HCT116 (cell line): ENCODE measurements around the gene PTPN2. TPM values are rescaled to one million over a fixed set of nuclear protein-coding genes. Genes with fewer than 3 reads are reported as not detected.

Source experiments
- ATAC-seq: fragments of 200-7000 bp; cut with Tn5 transposase; 2 replicates; pipeline ENCODE4 v1.9.1; 2020; ENCODE audit warnings: mild to moderate bottlenecking, moderate library complexity
- BruUV-seq: library from RNA; stranded (reverse); fragments of 400-500 nt; replicated peaks from 2 replicates; lab custom pipeline; 2021; lab: Mats Ljungman, UMichigan
- CTCF ChIA-PET: fragments of 300-600 bp; sonication (Branson Sonifier 250); formaldehyde crosslinking; loops from one replicate; lab custom pipeline; 2021; ENCODE audit warnings: antibody characterized with exemption; lab: Charles Lee
- POLR2A ChIA-PET: fragments of 300-600, 350-600 bp; sonication (Branson Sonifier 250); formaldehyde crosslinking; loops from one replicate; lab custom pipeline; 2021; ENCODE audit warnings: antibody characterized with exemption; lab: Charles Lee
- RAD21 ChIA-PET, 2 experiments: fragments of 300-600 bp; sonication (Branson Sonifier 250); formaldehyde crosslinking; loops; one replicate each; lab custom pipeline; 2023; ENCODE audit warnings: low total read pairs in 2 of 2; ENCODE audit not compliant: uncharacterized antibody in 2 of 2, unreplicated experiment in 2 of 2, low non-redundant PET in 1 of 2; lab: Charles Lee
- DNase-seq: peaks from one replicate; pipeline ENCODE4 v3.0.0-alpha.2; 2010; ENCODE audit warnings: low read depth, low spot score
- H2AFZ ChIP-seq: fragments of 200-600 bp; shearing (Covaris generic), sonication (generic); 2 replicates; pipeline ENCODE4 v1.6.1; 2017; ENCODE audit warnings: low read depth, mixed run types, mixed read lengths, antibody characterized with exemption, low read length; ENCODE audit not compliant: poor library complexity, severe bottlenecking
- H3K27ac ChIP-seq: 2 replicates; pipeline ENCODE4 v1.5.1; 2012; ENCODE audit warnings: low read depth, low read length
- H3K27me3 ChIP-seq: fragments of 200-600 bp; sonication (generic); 2 replicates; pipeline ENCODE4 v1.6.1; 2016; ENCODE audit warnings: mixed run types, low read length, mixed read lengths; ENCODE audit not compliant: insufficient read depth
- H3K36me3 ChIP-seq, 2 experiments: fragments of 200-500 bp in 1 of 2; fragments of 200-600 bp in 1 of 2; sonication (Bioruptor generic) in 1 of 2; sonication (generic) in 1 of 2; 2 replicates each; pipeline versions ENCODE4 v1.5.1 to v1.6.1; 2014 to 2016; ENCODE audit warnings: low read length in 2 of 2, inconsistent platforms in 1 of 2, mixed read lengths in 1 of 2, mixed run types in 1 of 2; ENCODE audit not compliant: insufficient read depth in 2 of 2, control insufficient read depth in 1 of 2
- H3K4me1 ChIP-seq, 2 experiments: fragments of 200-600 bp in 1 of 2; sonication (generic) in 1 of 2; 2 replicates each; pipeline versions ENCODE4 v1.5.1 to v1.6.1; 2012 to 2017; ENCODE audit warnings: low read length in 2 of 2, inconsistent platforms in 1 of 2, mild to moderate bottlenecking in 1 of 2, mixed read lengths in 1 of 2, mixed run types in 1 of 2, moderate library complexity in 1 of 2; ENCODE audit not compliant: insufficient read depth in 2 of 2, control insufficient read depth in 1 of 2
- H3K4me2 ChIP-seq: fragments of 200-600 bp; sonication (generic); 2 replicates; pipeline ENCODE4 v1.6.1; 2017; ENCODE audit warnings: mixed run types, low read length, mixed read lengths
- H3K4me3 ChIP-seq, 2 experiments: fragments of 200-600 bp in 1 of 2; sonication (generic) in 1 of 2; replicated peaks in 1 of 2; 2 replicates each; pipeline ENCODE4 v1.5.1; 2011 to 2016; ENCODE audit warnings: low read length in 2 of 2, control low read depth in 1 of 2, low read depth in 1 of 2, mild to moderate bottlenecking in 1 of 2, mixed read lengths in 1 of 2, mixed run types in 1 of 2
- H3K79me2 ChIP-seq: fragments of 200-600 bp; sonication (generic); 2 replicates; pipeline ENCODE4 v1.6.1; 2017; ENCODE audit warnings: mild to moderate bottlenecking, mixed run types, low read length, moderate library complexity, mixed read lengths; ENCODE audit not compliant: insufficient read depth
- H3K9ac ChIP-seq: fragments of 200-600 bp; sonication (generic); 2 replicates; pipeline ENCODE4 v1.6.1; 2016; ENCODE audit warnings: low read length, mixed read lengths
- H3K9me2 ChIP-seq: fragments of 200-600 bp; sonication (generic), shearing (Covaris generic); 2 replicates; pipeline ENCODE4 v1.6.1; 2017; ENCODE audit warnings: mixed run types, mild to moderate bottlenecking, moderate library complexity; ENCODE audit not compliant: insufficient read depth
- H3K9me3 ChIP-seq, 2 experiments: fragments of 200-500 bp in 1 of 2; fragments of 200-600 bp in 1 of 2; sonication (Bioruptor generic) in 1 of 2; sonication (generic) in 1 of 2; 2 replicates each; pipeline ENCODE4 v1.6.1; 2014 to 2017; ENCODE audit warnings: low read length in 2 of 2, mixed read lengths in 2 of 2, inconsistent platforms in 1 of 2, low read depth in 1 of 2, mild to moderate bottlenecking in 1 of 2, mixed run types in 1 of 2, moderate library complexity in 1 of 2; ENCODE audit not compliant: control insufficient read depth in 1 of 2, insufficient read depth in 1 of 2
- H4K20me1 ChIP-seq: fragments of 200-600 bp; sonication (generic), shearing (Covaris generic); 2 replicates; pipeline ENCODE4 v1.6.1; 2017; ENCODE audit warnings: mixed run types, mild to moderate bottlenecking, moderate library complexity; ENCODE audit not compliant: insufficient read depth
- CEBPB ChIP-seq: IDR thresholded peaks from 2 replicates; pipeline ENCODE4 v1.6.1; 2012; ENCODE audit warnings: low read depth
- EGR1 ChIP-seq: IDR thresholded peaks from 2 replicates; pipeline ENCODE4 v1.6.1; 2012; ENCODE audit warnings: low read depth
- ELF1 ChIP-seq: IDR thresholded peaks from 2 replicates; pipeline ENCODE4 v1.6.1; 2012; ENCODE audit warnings: low read depth, borderline replicate concordance
- EZH2 ChIP-seq: fragments of 200-600 bp; sonication (generic); IDR thresholded peaks from 2 replicates; pipeline ENCODE4 v1.6.1; 2017; ENCODE audit warnings: antibody characterized with exemption, mixed run types
- EZH2phosphoT487 ChIP-seq: fragments of 200-600 bp; IDR thresholded peaks from 2 replicates; pipeline ENCODE4 v1.6.1; 2018; ENCODE audit warnings: antibody characterized with exemption, borderline replicate concordance
- FOSL1 ChIP-seq: IDR thresholded peaks from 2 replicates; pipeline ENCODE4 v1.6.1; 2012; ENCODE audit warnings: low read depth
- JUND ChIP-seq: IDR thresholded peaks from 2 replicates; pipeline ENCODE4 v1.6.1; 2012
- POLR2AphosphoS5 ChIP-seq: IDR thresholded peaks from 2 replicates; pipeline ENCODE4 v1.6.1; 2011; ENCODE audit warnings: mild to moderate bottlenecking, low read depth, low read length, moderate library complexity
- RAD21 ChIP-seq: IDR thresholded peaks from 2 replicates; pipeline ENCODE4 v1.6.1; 2012; ENCODE audit warnings: low read depth, mild to moderate bottlenecking
- SIN3A ChIP-seq: IDR thresholded peaks from 2 replicates; pipeline ENCODE4 v1.6.1; 2012; ENCODE audit warnings: low read depth
- SRF ChIP-seq: IDR thresholded peaks from 2 replicates; pipeline ENCODE4 v1.6.1; 2012; ENCODE audit warnings: low read depth
- TCF7L2 ChIP-seq: IDR thresholded peaks from 2 replicates; pipeline ENCODE4 v1.7.0; 2011; ENCODE audit warnings: borderline replicate concordance, inconsistent platforms; ENCODE audit not compliant: insufficient read depth, insufficient read length; ENCODE audit errors: extremely low read depth
- YY1 ChIP-seq: IDR thresholded peaks from 2 replicates; pipeline ENCODE4 v1.6.1; 2011; ENCODE audit warnings: low read length, low read depth, moderate library complexity, mild to moderate bottlenecking; ENCODE audit not compliant: insufficient replicate concordance; ENCODE audit errors: extremely low read depth
- ZFX ChIP-seq: fragments of 450-650 bp; IDR thresholded peaks from 2 replicates; pipeline ENCODE4 v1.6.1; 2017
- ZNF274 ChIP-seq: fragments of 200-500 bp; sonication (Bioruptor generic); IDR thresholded peaks from 2 replicates; pipeline ENCODE4 v1.6.1; 2014; ENCODE audit warnings: mild to moderate bottlenecking, low read depth, low read length, inconsistent platforms
- intact Hi-C: fragments of 100-400 bp; cut with micrococcal nuclease; formaldehyde crosslinking; loops from 2 replicates; pipeline ENCODE4 v1.10.0; 2022
- total RNA-seq: library from RNA; stranded (reverse); gene quantifications from one replicate; pipeline ENCODE4 v1.2.1, GENCODE V29; 2021; ENCODE audit not compliant: unreplicated experiment
- TF ChIP-seq, protein P1 (sequence below): IDR thresholded peaks from 2 replicates; pipeline ENCODE4 v1.6.1; 2012
- TF ChIP-seq, protein P2 (sequence below): IDR thresholded peaks from 2 replicates; pipeline ENCODE4 v1.6.1; 2012; ENCODE audit warnings: low read depth
- TF ChIP-seq, protein P3 (sequence below): IDR thresholded peaks from 2 replicates; pipeline ENCODE4 v1.6.1; 2011; ENCODE audit warnings: mild to moderate bottlenecking, low read length, moderate library complexity; ENCODE audit not compliant: insufficient replicate concordance; ENCODE audit errors: extremely low read depth

The PTPN2 gene
- total RNA-seq, 1 experiment from 2014 or later, result 50.3 TPM

DNA sequence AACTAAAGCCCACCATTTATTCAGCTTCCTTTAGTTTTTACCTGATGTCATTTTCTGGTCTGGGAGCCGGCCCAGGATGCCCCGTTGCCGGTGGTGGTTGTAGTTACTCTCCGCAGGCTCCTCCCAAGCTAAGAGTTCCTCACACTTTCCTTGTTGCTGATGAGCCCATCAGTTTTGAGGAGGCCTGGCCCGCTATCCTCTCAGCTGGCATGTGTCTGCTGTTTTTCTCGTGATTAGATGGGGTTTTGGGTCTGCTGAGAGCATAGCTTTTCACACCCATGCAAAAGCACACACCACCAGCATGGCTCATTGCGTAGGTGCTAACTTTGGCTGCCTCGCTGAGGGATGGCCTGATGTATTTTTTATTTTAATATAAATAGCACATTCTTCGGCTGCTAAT is 109.1 kb downstream of the PTPN2 start:
- BruUV-seq, result no TSS peak
- no peak overlapping the region for H3K9ac ChIP-seq
- DNase-seq (no peak), ATAC-seq (no peak)
- POLR2A ChIA-PET, result no interaction called here
- no peaks in the 10 kb centered on the region for H3K79me2 ChIP-seq
- no peaks in the 10 kb centered on the region for H3K4me1 ChIP-seq
- H3K36me3 ChIP-seq, result no peaks in the 10 kb centered on the region
- no peak overlapping the region for H3K4me3 ChIP-seq
- RAD21 ChIA-PET, result no interaction called here
- intact Hi-C loops, result no loop called here
- CTCF ChIA-PET, result no interaction called here
- no peak overlapping the region for H3K27ac ChIP-seq
- H3K27me3 ChIP-seq, result no peaks in the 10 kb centered on the region
- no peaks in the 10 kb centered on the region for H3K9me3 ChIP-seq
- no peak overlapping the region for H3K4me2 ChIP-seq
- no peak overlapping the region for H2AFZ ChIP-seq
- TF ChIP-seq YY1, result no peak
- no peak for TF ChIP-seq RAD21
- TF ChIP-seq ZNF274, result no peak
- TF ChIP-seq TCF7L2, result no peak
- TF ChIP-seq ZFX, result no peak
- no peak for TF ChIP-seq EZH2phosphoT487
- TF ChIP-seq EZH2, result no peak
- TF ChIP-seq JUND, result no peak
- TF ChIP-seq, protein P1, sequence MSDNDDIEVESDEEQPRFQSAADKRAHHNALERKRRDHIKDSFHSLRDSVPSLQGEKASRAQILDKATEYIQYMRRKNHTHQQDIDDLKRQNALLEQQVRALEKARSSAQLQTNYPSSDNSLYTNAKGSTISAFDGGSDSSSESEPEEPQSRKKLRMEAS, result no peak
- TF ChIP-seq, protein P2, sequence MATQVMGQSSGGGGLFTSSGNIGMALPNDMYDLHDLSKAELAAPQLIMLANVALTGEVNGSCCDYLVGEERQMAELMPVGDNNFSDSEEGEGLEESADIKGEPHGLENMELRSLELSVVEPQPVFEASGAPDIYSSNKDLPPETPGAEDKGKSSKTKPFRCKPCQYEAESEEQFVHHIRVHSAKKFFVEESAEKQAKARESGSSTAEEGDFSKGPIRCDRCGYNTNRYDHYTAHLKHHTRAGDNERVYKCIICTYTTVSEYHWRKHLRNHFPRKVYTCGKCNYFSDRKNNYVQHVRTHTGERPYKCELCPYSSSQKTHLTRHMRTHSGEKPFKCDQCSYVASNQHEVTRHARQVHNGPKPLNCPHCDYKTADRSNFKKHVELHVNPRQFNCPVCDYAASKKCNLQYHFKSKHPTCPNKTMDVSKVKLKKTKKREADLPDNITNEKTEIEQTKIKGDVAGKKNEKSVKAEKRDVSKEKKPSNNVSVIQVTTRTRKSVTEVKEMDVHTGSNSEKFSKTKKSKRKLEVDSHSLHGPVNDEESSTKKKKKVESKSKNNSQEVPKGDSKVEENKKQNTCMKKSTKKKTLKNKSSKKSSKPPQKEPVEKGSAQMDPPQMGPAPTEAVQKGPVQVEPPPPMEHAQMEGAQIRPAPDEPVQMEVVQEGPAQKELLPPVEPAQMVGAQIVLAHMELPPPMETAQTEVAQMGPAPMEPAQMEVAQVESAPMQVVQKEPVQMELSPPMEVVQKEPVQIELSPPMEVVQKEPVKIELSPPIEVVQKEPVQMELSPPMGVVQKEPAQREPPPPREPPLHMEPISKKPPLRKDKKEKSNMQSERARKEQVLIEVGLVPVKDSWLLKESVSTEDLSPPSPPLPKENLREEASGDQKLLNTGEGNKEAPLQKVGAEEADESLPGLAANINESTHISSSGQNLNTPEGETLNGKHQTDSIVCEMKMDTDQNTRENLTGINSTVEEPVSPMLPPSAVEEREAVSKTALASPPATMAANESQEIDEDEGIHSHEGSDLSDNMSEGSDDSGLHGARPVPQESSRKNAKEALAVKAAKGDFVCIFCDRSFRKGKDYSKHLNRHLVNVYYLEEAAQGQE, result no peak
- no peak for TF ChIP-seq EGR1
- TF ChIP-seq POLR2AphosphoS5, result no peak
- TF ChIP-seq, protein P3, sequence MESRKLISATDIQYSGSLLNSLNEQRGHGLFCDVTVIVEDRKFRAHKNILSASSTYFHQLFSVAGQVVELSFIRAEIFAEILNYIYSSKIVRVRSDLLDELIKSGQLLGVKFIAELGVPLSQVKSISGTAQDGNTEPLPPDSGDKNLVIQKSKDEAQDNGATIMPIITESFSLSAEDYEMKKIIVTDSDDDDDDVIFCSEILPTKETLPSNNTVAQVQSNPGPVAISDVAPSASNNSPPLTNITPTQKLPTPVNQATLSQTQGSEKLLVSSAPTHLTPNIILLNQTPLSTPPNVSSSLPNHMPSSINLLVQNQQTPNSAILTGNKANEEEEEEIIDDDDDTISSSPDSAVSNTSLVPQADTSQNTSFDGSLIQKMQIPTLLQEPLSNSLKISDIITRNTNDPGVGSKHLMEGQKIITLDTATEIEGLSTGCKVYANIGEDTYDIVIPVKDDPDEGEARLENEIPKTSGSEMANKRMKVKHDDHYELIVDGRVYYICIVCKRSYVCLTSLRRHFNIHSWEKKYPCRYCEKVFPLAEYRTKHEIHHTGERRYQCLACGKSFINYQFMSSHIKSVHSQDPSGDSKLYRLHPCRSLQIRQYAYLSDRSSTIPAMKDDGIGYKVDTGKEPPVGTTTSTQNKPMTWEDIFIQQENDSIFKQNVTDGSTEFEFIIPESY, result no peak
- TF ChIP-seq SRF, result no peak
- TF ChIP-seq FOSL1, result no peak
- TF ChIP-seq ELF1, result no peak
- TF ChIP-seq CEBPB, result no peak
- TF ChIP-seq SIN3A, result no peak
- TF ChIP-seq, all 23 proteins: peak for 0
- Histone ChIP-seq H3K9me2 (no peaks in the 10 kb centered on the region), H4K20me1 (no peaks in the 10 kb centered on the region)
